Esophagus (tissue), 2 donors: Measurements from ENCODE around the gene PTPN14. TPM values are rescaled to one million over a fixed set of nuclear protein-coding genes. Genes with fewer than 3 reads are reported as not detected.
A peak's percentile ranks its signal among the peaks of the same experiment; 100 is the strongest.

Experiments used
- H3K27ac ChIP-seq, 2 donors: one replicate each; pipeline ENCODE4 v1.5.1; 2013; ENCODE audit warnings: low read depth in 2 of 2, mild to moderate bottlenecking in 2 of 2, inconsistent platforms in 1 of 2, low read length in 1 of 2, moderate library complexity in 1 of 2
- H3K27me3 ChIP-seq, 2 donors: one replicate each; pipeline ENCODE4 v1.6.1; 2013; ENCODE audit warnings: low read length in 2 of 2, control low read depth in 1 of 2, mild to moderate bottlenecking in 1 of 2; ENCODE audit not compliant: insufficient read depth in 2 of 2, control insufficient read depth in 1 of 2
- H3K36me3 ChIP-seq, 2 donors: one replicate each; pipeline ENCODE4 v1.6.1; 2013; ENCODE audit warnings: low read length in 1 of 2; ENCODE audit not compliant: control insufficient read depth in 2 of 2, insufficient read depth in 2 of 2
- H3K4me1 ChIP-seq, 2 donors: one replicate each; pipeline ENCODE4 v1.6.1; 2013; ENCODE audit warnings: low read length in 1 of 2; ENCODE audit not compliant: control insufficient read depth in 2 of 2, insufficient read depth in 2 of 2
- H3K4me3 ChIP-seq, 2 donors: one replicate each; pipeline ENCODE4 v1.5.1; 2013; ENCODE audit warnings: low read length in 2 of 2, mild to moderate bottlenecking in 2 of 2, low read depth in 1 of 2, moderate library complexity in 1 of 2
- H3K9me3 ChIP-seq, 2 donors: one replicate each; pipeline ENCODE4 v1.6.1; 2013; ENCODE audit warnings: mild to moderate bottlenecking in 2 of 2, low read depth in 1 of 2, low read length in 1 of 2, moderate library complexity in 1 of 2; ENCODE audit not compliant: control insufficient read depth in 2 of 2, insufficient read depth in 1 of 2
- WGBS, 2 donors: extraction: QIAGEN DNeasy Blood & Tissue Kit; methylation state at CpG; one replicate each; pipeline ENCODE4 v1.1.7; 2013; 5-methylcytosine and 5-hydroxymethylcytosine counted together
- polyA plus RNA-seq, 2 donors: library from polyadenylated mRNA; stranded (reverse); fragments of 200-250 nt; gene quantifications; one replicate each; pipeline ENCODE4 v1.2.3, GENCODE V29; 2013
- donor health status: healthy with polysubstance abuse.
- donor health status: Bipolar disorder and iron deficiency.

PTPN14 gene
- polyA plus RNA-seq, 2 donors: 2.4 to 4.1 TPM

GRCh38 chr1:214417545-214418210 lies 133.7 kb downstream of the PTPN14 start:
- H3K4me1 ChIP-seq: peaks cover 0 to 8% of the 10 kb centered on the region in 2 donors
- WGBS, 2 donors: 73 to 82% methylated on average over 9 of the region's 9 CpGs

DNA sequence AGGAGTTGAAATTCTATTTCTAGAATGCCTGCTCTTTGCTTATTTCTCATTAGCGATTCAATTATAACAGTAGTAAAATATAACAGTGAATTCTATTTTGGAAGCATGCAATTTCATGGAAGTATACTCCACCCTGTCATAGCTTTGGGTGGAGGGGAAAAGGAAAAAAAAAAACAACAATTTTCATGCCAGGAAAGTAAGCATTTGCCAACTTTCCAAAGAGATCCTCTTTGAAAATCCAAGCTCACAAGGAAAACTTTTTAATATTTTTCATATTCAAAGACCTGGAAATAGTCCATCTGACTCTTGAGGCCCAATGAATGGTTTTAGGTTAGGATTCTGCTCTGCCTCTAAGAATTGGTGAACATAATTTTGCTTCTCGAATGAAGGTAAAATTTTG lies 134.5 kb downstream of the PTPN14 start:
- no peaks in the 10 kb centered on the region for H3K27me3 ChIP-seq
- no peak overlapping the region for H3K27ac ChIP-seq
- peaks cover 0 to 8% of the 10 kb centered on the region in 2 donors for H3K4me1 ChIP-seq
- no peak overlapping the region for H3K4me3 ChIP-seq
- WGBS, 2 donors: 73 to 83% methylated on average over 2 of the region's 2 CpGs
- H3K9me3 ChIP-seq: no peaks in the 10 kb centered on the region
- H3K36me3 ChIP-seq: no peaks in the 10 kb centered on the region

More at GRCh38 chr1:214417545-214418210, 133.7 kb downstream of the PTPN14 start:
- H3K4me3 ChIP-seq: no peak overlapping the region
- no peak overlapping the region for H3K27ac ChIP-seq
- H3K9me3 ChIP-seq: no peaks in the 10 kb centered on the region
- no peaks in the 10 kb centered on the region for H3K27me3 ChIP-seq
- no peaks in the 10 kb centered on the region for H3K36me3 ChIP-seq

- H3K4me1 ChIP-seq: peaks cover 0 to 5% of the 10 kb centered on the region in 2 donors
- H3K9me3 ChIP-seq: no peaks in the 10 kb centered on the region
- no peak overlapping the region for H3K27ac ChIP-seq
- H3K27me3 ChIP-seq: no peaks in the 10 kb centered on the region
- WGBS, 2 donors: 32 to 49% methylated on average over 2 of the region's 2 CpGs
- no peak overlapping the region for H3K4me3 ChIP-seq
- H3K36me3 ChIP-seq: no peaks in the 10 kb centered on the region
Measured at GRCh38 chr1:214416417-214416816, 135.0 kb downstream of the PTPN14 start.

GRCh38 chr1:214415131-214415530 lies 136.3 kb downstream of the PTPN14 start:
- WGBS, 2 donors: 48 to 67% methylated on average over 5 of the region's 5 CpGs
- Histone ChIP-seq H3K4me1 (peaks cover 0 to 5% of the 10 kb centered on the region in 2 donors), H3K36me3 (no peaks in the 10 kb centered on the region), H3K9me3 (no peaks in the 10 kb centered on the region), H3K27me3 (no peaks in the 10 kb centered on the region), H3K27ac (no peak overlapping the region), H3K4me3 (no peak overlapping the region)

GRCh38 chr1:214414691-214415090 lies 136.7 kb downstream of the PTPN14 start:
- Histone ChIP-seq H3K27ac (no peak overlapping the region), H3K36me3 (no peaks in the 10 kb centered on the region), H3K9me3 (no peaks in the 10 kb centered on the region), H3K4me3 (no peak overlapping the region), H3K27me3 (no peaks in the 10 kb centered on the region), H3K4me1 (peaks cover 0 to 5% of the 10 kb centered on the region in 2 donors)
- 49 to 71% methylated on average over 4 of the region's 4 CpGs for WGBS, 2 donors

GRCh38 chr1:214413315-214413714 lies 138.1 kb downstream of the PTPN14 start:
- no peaks in the 10 kb centered on the region for H3K9me3 ChIP-seq
- H3K4me3 ChIP-seq: no peak overlapping the region
- no peak overlapping the region for H3K27ac ChIP-seq
- H3K4me1 ChIP-seq: peaks cover 0 to 5% of the 10 kb centered on the region in 2 donors
- H3K36me3 ChIP-seq: no peaks in the 10 kb centered on the region
- no peaks in the 10 kb centered on the region for H3K27me3 ChIP-seq

- Histone ChIP-seq H3K27ac (peak overlapping the region in 1 of 2 donors; percentile 49), H3K36me3 (no peaks in the 10 kb centered on the region), H3K27me3 (no peaks in the 10 kb centered on the region), H3K4me3 (no peak overlapping the region), H3K9me3 (no peaks in the 10 kb centered on the region), H3K4me1 (peaks cover 2% of the 10 kb centered on the region in 2 donors)
- WGBS, 2 donors: 46 to 63% methylated on average over 9 of the region's 9 CpGs
Measured at GRCh38 chr1:214404571-214405213, 146.7 kb downstream of the PTPN14 start.

- no peak overlapping the region for H3K27ac ChIP-seq
Measured at GRCh38 chr1:214404154-214404553, 147.2 kb downstream of the PTPN14 start.

DNA sequence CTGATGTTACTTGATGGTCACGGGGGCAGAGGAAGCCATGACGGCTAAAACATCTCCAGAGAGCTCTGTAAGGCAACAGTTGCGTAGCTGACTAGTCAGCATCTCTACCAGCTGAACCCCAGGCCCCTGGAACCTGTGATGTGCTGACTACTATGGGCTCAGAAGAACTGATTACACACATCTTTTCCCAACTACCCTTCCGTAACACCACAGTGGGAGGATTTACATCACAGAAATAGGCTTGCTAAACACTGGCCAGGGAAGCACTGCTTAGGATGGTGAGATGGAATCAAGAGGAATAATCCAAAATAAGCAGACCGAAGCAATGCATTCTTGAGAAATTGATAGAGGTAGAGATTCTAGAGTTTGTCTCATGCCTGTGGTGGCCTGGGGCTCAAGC lies 148.0 kb downstream of the PTPN14 start:
- no peaks in the 10 kb centered on the region for H3K27me3 ChIP-seq
- H3K36me3 ChIP-seq: no peaks in the 10 kb centered on the region
- H3K9me3 ChIP-seq: no peaks in the 10 kb centered on the region
- WGBS, 2 donors: 76 to 77% methylated on average over 5 of the region's 5 CpGs
- peaks cover 2% of the 10 kb centered on the region in 2 donors for H3K4me1 ChIP-seq
- H3K27ac ChIP-seq: no peak overlapping the region
- no peak overlapping the region for H3K4me3 ChIP-seq

More at GRCh38 chr1:214404154-214404553, 147.2 kb downstream of the PTPN14 start:
- no peaks in the 10 kb centered on the region for H3K9me3 ChIP-seq
- H3K4me1 ChIP-seq: peaks cover 2% of the 10 kb centered on the region in 2 donors
- WGBS, 2 donors: 51 to 65% methylated on average over 4 of the region's 4 CpGs
- no peaks in the 10 kb centered on the region for H3K36me3 ChIP-seq
- no peaks in the 10 kb centered on the region for H3K27me3 ChIP-seq
- H3K4me3 ChIP-seq: no peak overlapping the region
